ENCODE results near the gene S100A5.

Gene S100A5

GRCh38 chr1:153503766-153504165 is 37.0 kb downstream of the S100A5 start:
- DNase-seq = no peak

- DNase-seq = no peak
Observed at GRCh38 chr1:153498746-153499145, 42.0 kb downstream of the S100A5 start.

GRCh38 chr1:153495536-153495935 is 45.2 kb downstream of the S100A5 start:
- no peak for DNase-seq

- peak; percentile 69 for DNase-seq
Observed at GRCh38 chr1:153494976-153495535, 45.7 kb downstream of the S100A5 start.

GRCh38 chr1:153493343-153493960 is 47.3 kb downstream of the S100A5 start:
- no peak for DNase-seq

GRCh38 chr1:153490272-153491051 is 50.3 kb downstream of the S100A5 start:
- no peak for DNase-seq

- DNase-seq = no peak
Observed at GRCh38 chr1:153488731-153489130, 52.0 kb downstream of the S100A5 start.

- DNase-seq = no peak
Observed at GRCh38 chr1:153487707-153488106, 53.0 kb downstream of the S100A5 start.
